ENCODE data around the gene SKIDA1. TPM values are rescaled to one million over a fixed set of nuclear protein-coding genes. Genes with fewer than 3 reads are reported as not detected.

Gene SKIDA1
- total RNA-seq, 1 donor from 2014 or later: 1.8 TPM

Small RNA genes lying within 50 kb of the gene (microRNA-seq; reads per million reads assigned to microRNA genes)
- gene MIR1915: not detected

Other genes starting within 250 kb of the SKIDA1 start
- gene MLLT10, start 8.6 kb upstream of the SKIDA1 start, total RNA-seq: 32.5 TPM

Measured in cardiac septum (tissue), 1 donor.